Lower leg skin (tissue), 3 donors: Measurements from ENCODE around the gene CENPO.

Experiments
- POLR2A ChIP-seq, 2 donors: fragments of 450-650 bp; IDR thresholded peaks; one replicate each; pipeline ENCODE4 v1.6.1; 2016 to 2017; ENCODE audit warnings: antibody characterized with exemption in 2 of 2, mild to moderate bottlenecking in 1 of 2, moderate library complexity in 1 of 2
- TF ChIP-seq, protein P1 (sequence below), 3 donors: fragments of 450-650 bp; IDR thresholded peaks; one replicate each; pipeline ENCODE4 v1.5.1; 2016; ENCODE audit warnings: antibody characterized with exemption in 3 of 3, mild to moderate bottlenecking in 3 of 3, moderate library complexity in 2 of 3

DNA sequence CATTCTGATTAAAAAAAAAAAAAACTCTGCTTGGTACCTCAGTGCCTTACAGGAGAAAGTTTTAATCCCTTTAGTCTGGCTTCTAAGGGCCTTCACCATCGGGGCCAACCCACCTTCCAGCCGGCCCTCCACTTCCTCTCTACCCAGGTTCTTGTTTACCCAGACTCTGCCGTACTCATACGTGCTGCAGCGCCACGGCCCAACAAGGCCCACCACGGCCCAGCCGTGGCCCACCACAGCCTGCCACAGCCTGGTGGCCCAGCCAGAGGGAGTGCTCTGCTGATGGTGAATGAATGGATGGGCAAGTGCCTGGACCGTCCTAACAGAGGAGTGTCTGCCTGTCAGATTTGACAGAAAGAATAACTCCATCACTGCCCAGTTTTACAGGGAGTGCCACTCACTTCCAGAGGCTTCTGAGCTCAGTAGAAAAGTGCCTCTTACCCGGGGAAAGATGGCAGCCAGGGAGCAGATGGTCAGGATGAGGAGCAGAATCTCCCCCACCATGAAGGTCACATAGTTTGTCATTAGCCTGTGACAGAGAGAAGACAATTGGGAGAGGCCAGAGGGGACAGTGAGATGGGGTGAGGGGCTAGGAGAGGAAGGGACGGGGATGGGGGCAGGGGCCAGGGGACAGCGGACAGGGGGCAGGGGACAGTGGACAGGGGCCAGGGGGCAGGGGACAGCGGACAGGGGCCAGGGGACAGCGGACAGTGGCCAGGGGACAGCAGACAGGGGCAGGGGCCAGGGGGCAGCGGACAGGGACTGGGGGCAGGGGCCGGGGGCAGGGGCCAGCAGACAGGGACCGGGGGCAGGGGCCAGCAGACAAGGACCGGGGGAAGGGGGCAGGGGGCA is 38.2 kb downstream of the CENPO start:
- TF ChIP-seq, protein P1, sequence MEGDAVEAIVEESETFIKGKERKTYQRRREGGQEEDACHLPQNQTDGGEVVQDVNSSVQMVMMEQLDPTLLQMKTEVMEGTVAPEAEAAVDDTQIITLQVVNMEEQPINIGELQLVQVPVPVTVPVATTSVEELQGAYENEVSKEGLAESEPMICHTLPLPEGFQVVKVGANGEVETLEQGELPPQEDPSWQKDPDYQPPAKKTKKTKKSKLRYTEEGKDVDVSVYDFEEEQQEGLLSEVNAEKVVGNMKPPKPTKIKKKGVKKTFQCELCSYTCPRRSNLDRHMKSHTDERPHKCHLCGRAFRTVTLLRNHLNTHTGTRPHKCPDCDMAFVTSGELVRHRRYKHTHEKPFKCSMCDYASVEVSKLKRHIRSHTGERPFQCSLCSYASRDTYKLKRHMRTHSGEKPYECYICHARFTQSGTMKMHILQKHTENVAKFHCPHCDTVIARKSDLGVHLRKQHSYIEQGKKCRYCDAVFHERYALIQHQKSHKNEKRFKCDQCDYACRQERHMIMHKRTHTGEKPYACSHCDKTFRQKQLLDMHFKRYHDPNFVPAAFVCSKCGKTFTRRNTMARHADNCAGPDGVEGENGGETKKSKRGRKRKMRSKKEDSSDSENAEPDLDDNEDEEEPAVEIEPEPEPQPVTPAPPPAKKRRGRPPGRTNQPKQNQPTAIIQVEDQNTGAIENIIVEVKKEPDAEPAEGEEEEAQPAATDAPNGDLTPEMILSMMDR (IDR thresholded peaks at IDR 0.05): no peak
- TF ChIP-seq POLR2A (IDR thresholded peaks at IDR 0.05): no peak
